Adrenal gland (tissue), 12 donors: ENCODE data around the gene PSME1. TPM values are rescaled to one million over a fixed set of nuclear protein-coding genes. Genes with fewer than 3 reads are reported as not detected.

ENCODE experiments used
- DNase-seq, 7 donors: peaks; one replicate each; pipeline ENCODE4 v3.0.0-alpha.2; 2019 to 2020
- H3K27ac ChIP-seq, 5 donors: fragments of 200-600 bp; sonication (generic) in 4 of 5; 1 replicate in 3 of 5; 2 replicates in 2 of 5; pipeline versions ENCODE4 v1.5.1 to v1.8.0; 2016 to 2020; ENCODE audit warnings: mild to moderate bottlenecking in 1 of 5
- H3K27me3 ChIP-seq: fragments of 200-600 bp; 2 replicates; pipeline ENCODE4 v1.8.0; 2021
- H3K36me3 ChIP-seq, 2 donors: fragments of 200-600 bp; replicated peaks in 1 of 2; 1 replicate in 1 of 2; 2 replicates in 1 of 2; pipeline versions ENCODE4 v1.5.1 to v1.8.0; 2018 to 2022
- H3K4me1 ChIP-seq, 2 donors: fragments of 200-600 bp; replicated peaks in 1 of 2; 1 replicate in 1 of 2; 2 replicates in 1 of 2; pipeline versions ENCODE4 v1.5.1 to v1.8.0; 2018 to 2021
- H3K4me3 ChIP-seq, 4 donors: fragments of 200-600 bp; sonication (generic) in 3 of 4; one replicate each; pipeline ENCODE4 v1.5.1; 2016 to 2018
- H3K9me3 ChIP-seq, 3 donors: fragments of 200-600 bp; sonication (generic) in 1 of 3; replicated peaks in 1 of 3; 1 replicate in 2 of 3; 2 replicates in 1 of 3; pipeline versions ENCODE4 v1.5.1 to v1.8.0; 2016 to 2021
- POLR2A ChIP-seq, 2 donors: fragments of 450-650 bp; IDR thresholded peaks; one replicate each; pipeline ENCODE4 v1.6.1; 2017; ENCODE audit warnings: antibody characterized with exemption in 2 of 2, mild to moderate bottlenecking in 2 of 2, moderate library complexity in 1 of 2
- WGBS, 4 donors: extraction: QIAGEN DNeasy Blood & Tissue Kit in 2 of 4; methylation state at CpG; one replicate each; pipeline versions ENCODE4 v1.1.5 to v1.1.7; 2013 to 2017; 5-methylcytosine and 5-hydroxymethylcytosine counted together
- intact Hi-C, 2 donors: fragments of 100-400 bp; cut with DNase I; formaldehyde crosslinking; loops; one replicate each; pipeline versions ENCODE4 v1.14.1 to v1.15.0; 2022 to 2023
- polyA plus RNA-seq, 3 donors: library from polyadenylated mRNA; stranded (reverse); fragments of 200-250 nt in 2 of 3; fragments of 350-450 nt in 1 of 3; fragmentation: Illumina TruSeq in 1 of 3; extraction: RNeasy Lipid Tissue Mini Kit (QIAGEN cat#74804) in 1 of 3; gene quantifications; one replicate each; pipeline ENCODE4 v1.2.3, GENCODE V29; 2013 to 2014
- total RNA-seq, 9 donors: library from RNA; depleted of rRNA in 4 of 9; stranded (reverse); fragments of >200 nt in 4 of 9; fragments of 120-200 nt in 1 of 9; fragmentation: NEBNext Ultra II Directional in 1 of 9; extraction: Animal tissue kit (Norgen Biotek cat#: 25700) in 1 of 9; gene quantifications; one replicate each; pipeline versions ENCODE4 v1.1.0 to v1.2.4, GENCODE V29; 2013 to 2023
- TF ChIP-seq, protein P1 (sequence below), 6 experiments: fragments of 450-650 bp in 4 of 6; fragments of 200-600 bp in 2 of 6; sonication (generic) in 1 of 6; IDR thresholded peaks; 1 replicate in 5 of 6; 2 replicates in 1 of 6; pipeline versions ENCODE4 v1.5.1 to v1.8.0; 2016 to 2021; ENCODE audit warnings: antibody characterized with exemption in 6 of 6, mild to moderate bottlenecking in 2 of 6, moderate library complexity in 1 of 6
- donor health status: healthy with polysubstance abuse.
- donor health status: Bipolar disorder and iron deficiency.
- donor health status: DM: yes; HTN: yes; CAD: no.
- donor health status: DM: no; HTN: no; CAD: no.
- donor health status: DM: no; HTN: no; CAD: no.
- donor health status: DM: yes; HTN: yes; CAD: no.

PSME1 gene
- total and polyA plus RNA-seq, 12 donors, result 205 to 386 (median 283) TPM

DNA sequence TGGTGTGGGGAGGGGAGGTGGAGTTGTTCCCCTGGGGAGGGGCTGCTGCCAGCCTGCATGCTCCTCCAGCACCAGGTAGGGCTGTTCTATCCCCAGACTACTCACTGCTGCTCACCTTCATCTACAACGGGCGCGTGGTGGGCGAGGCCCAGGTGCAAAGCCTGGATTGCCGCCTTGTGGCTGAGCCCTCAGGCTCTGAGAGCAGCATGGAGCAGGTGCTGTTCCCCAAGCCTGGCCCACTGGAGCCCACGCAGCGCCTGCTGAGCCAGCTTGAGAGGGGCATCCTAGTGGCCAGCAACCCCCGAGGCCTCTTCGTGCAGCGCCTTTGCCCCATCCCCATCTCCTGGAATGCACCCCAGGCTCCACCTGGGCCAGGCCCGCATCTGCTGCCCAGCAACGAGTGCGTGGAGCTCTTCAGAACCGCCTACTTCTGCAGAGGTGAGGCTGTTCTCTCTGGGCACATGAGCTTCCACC lies 28.6 kb downstream of the PSME1 start:
- Histone ChIP-seq H3K27ac (no peak overlapping the region), H3K4me3 (no peak overlapping the region), H3K36me3 (peaks cover 0 to 67% of the 10 kb centered on the region in 2 donors), H3K27me3 (no peaks in the 10 kb centered on the region), H3K9me3 (no peaks in the 10 kb centered on the region), H3K4me1 (peaks cover 9 to 26% of the 10 kb centered on the region in 2 donors)
- 83 to 95% (median 91%) methylated on average over 6 to 14 of the region's 14 CpGs for WGBS, 4 donors
- TF ChIP-seq POLR2A (IDR thresholded peaks at IDR 0.05), result no peak
- TF ChIP-seq, protein P1, sequence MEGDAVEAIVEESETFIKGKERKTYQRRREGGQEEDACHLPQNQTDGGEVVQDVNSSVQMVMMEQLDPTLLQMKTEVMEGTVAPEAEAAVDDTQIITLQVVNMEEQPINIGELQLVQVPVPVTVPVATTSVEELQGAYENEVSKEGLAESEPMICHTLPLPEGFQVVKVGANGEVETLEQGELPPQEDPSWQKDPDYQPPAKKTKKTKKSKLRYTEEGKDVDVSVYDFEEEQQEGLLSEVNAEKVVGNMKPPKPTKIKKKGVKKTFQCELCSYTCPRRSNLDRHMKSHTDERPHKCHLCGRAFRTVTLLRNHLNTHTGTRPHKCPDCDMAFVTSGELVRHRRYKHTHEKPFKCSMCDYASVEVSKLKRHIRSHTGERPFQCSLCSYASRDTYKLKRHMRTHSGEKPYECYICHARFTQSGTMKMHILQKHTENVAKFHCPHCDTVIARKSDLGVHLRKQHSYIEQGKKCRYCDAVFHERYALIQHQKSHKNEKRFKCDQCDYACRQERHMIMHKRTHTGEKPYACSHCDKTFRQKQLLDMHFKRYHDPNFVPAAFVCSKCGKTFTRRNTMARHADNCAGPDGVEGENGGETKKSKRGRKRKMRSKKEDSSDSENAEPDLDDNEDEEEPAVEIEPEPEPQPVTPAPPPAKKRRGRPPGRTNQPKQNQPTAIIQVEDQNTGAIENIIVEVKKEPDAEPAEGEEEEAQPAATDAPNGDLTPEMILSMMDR (IDR thresholded peaks at IDR 0.05), result no peak
- DNase-seq, result no peak
- intact Hi-C loops, result no loop called here

DNA sequence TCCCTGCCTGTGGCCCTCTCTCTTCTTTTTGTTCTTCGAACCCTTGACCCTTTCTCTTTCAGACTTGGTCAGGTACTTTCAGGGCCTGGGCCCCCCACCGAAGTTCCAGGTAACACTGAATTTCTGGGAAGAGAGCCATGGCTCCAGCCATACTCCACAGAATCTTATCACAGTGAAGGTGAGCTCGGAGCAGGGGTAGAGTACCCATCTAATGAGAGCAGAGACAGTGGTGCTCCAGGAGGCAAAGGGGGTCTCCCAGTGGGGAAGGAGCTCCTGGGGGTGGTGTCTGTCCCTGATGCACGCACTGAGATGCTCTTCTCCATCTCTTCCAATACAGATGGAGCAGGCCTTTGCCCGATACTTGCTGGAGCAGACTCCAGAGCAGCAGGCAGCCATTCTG lies 29.8 kb downstream of the PSME1 start:
- H3K4me1 ChIP-seq, result peaks cover 9 to 22% of the 10 kb centered on the region in 2 donors
- 86 to 92% (median 87%) methylated on average over 5 of the region's 5 CpGs for WGBS, 4 donors
- TF ChIP-seq, protein P1 (IDR thresholded peaks at IDR 0.05), result no peak
- no peak for TF ChIP-seq POLR2A (IDR thresholded peaks at IDR 0.05)
- no peak for DNase-seq
- intact Hi-C loops, result no loop called here
- H3K27ac ChIP-seq, result no peak overlapping the region
- no peaks in the 10 kb centered on the region for H3K9me3 ChIP-seq
- H3K27me3 ChIP-seq, result no peaks in the 10 kb centered on the region
- peaks cover 0 to 56% of the 10 kb centered on the region in 2 donors for H3K36me3 ChIP-seq
- no peak overlapping the region for H3K4me3 ChIP-seq

- no peak for DNase-seq
- TF ChIP-seq, protein P1 (IDR thresholded peaks at IDR 0.05), result no peak
- TF ChIP-seq POLR2A (IDR thresholded peaks at IDR 0.05), result no peak
- Histone ChIP-seq H3K27me3 (no peaks in the 10 kb centered on the region), H3K4me3 (no peak overlapping the region), H3K4me1 (peaks cover 0 to 17% of the 10 kb centered on the region in 2 donors), H3K36me3 (peaks cover 0 to 54% of the 10 kb centered on the region in 2 donors), H3K27ac (no peak overlapping the region), H3K9me3 (no peaks in the 10 kb centered on the region)
- 71 to 82% (median 81%) methylated on average over 3 of the region's 3 CpGs for whole genome bisulfite sequencing, 4 donors
- intact Hi-C loops, result no loop called here
Measured at GRCh38 chr14:24167469-24168114, 31.6 kb downstream of the PSME1 start.

DNA sequence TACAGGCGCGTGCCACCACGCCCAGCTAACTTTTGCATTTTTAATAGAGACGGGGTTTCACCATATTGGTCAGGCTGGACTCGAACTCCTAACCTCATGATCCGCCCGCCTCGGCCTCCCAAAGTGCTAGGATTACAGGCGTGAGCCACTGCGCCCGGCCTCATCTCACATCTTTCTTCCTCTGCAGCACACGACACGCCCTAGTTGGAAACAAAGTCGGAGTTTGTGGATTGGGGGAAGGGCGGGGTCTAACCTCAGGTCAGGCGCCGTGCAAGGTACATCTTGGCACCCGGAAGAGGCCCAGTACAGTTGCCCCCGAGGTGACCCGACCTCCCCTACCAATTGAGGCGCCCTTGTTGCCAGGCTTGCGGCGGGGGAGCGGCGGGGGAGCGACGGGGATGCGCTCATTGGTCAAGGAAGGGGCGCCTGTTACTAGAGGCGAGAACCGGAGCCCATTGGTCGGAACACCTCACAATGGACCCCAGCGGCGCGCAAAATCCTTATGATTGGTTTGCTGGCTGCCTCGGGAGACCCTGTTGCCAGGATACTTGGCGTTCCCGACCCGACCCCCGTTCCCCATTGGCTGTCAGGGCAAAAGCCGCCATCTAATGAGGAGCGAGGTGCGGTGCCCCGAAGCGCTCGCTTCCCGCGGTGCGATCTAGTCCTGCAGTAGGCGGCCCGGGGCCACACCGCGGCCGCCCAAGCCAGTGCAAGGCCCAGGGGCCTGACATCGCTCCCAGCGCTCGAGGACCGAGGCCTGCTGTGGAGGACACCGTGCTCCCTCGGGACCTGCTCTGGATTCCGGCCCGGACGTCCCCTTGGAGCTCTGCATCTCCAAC lies 35.6 kb downstream of the PSME1 start, which contains the start of gene REC8:
TSS of gene REC8 (plus strand) at position 659 of the 839 bp plus-strand sequence. CDS start 473 bp downstream, outside the sequence.
- Histone ChIP-seq H3K4me1 (peaks cover 0 to 6% of the 10 kb centered on the region in 2 donors), H3K36me3 (peaks cover 0 to 18% of the 10 kb centered on the region in 2 donors), H3K9me3 (no peaks in the 10 kb centered on the region), H3K4me3 (peak within 1 kb of the TSS in 1 of 4 donors; percentile 38), H3K27me3 (no peaks in the 10 kb centered on the region), H3K27ac (peak within 1 kb of the TSS in 2 of 5 donors; percentile 45 to 54)
- DNase-seq, result peak; percentile 69 to 98 (median 81)
- WGBS, 4 donors, result 14 to 31% (median 26%) methylated on average over 21 to 63 of the region's 63 CpGs
- TF ChIP-seq, protein P1 (IDR thresholded peaks at IDR 0.05), result no peak
- TF ChIP-seq POLR2A (IDR thresholded peaks at IDR 0.05), result no peak
- intact Hi-C loops, result no loop called here
